Measurements from ENCODE around the gene KIAA1671. TPM values are rescaled to one million over a fixed set of nuclear protein-coding genes. Genes with fewer than 3 reads are reported as not detected.
A peak's percentile ranks its signal among the peaks of the same experiment; 100 is the strongest.

Gene KIAA1671
- total and polyA plus RNA-seq, 7 donors, result 6.3 to 34.2 (median 10.2) TPM

GRCh38 chr22:25160120-25160996, 207.8 kb downstream of the KIAA1671 start:
- 68 to 86% methylated on average over 11 of the region's 11 CpGs for WGBS, 2 donors
- Histone ChIP-seq H3K4me1 (peaks cover 0 to 25% (median 7%) of the 10 kb centered on the region in 4 donors), H3K27ac (no peak overlapping the region), H3K27me3 (no peaks in the 10 kb centered on the region), H3K4me3 (no peak overlapping the region), H3K36me3 (no peaks in the 10 kb centered on the region), H3K9me3 (no peaks in the 10 kb centered on the region)
- intact Hi-C loops (cut with DNase I), result no loop called here
- no peak for TF ChIP-seq EP300 (IDR thresholded peaks at IDR 0.05)
- no peak for TF ChIP-seq POLR2AphosphoS5 (IDR thresholded peaks at IDR 0.05)
- TF ChIP-seq POLR2A (IDR thresholded peaks at IDR 0.05), result no peak
- TF ChIP-seq CTCF (IDR thresholded peaks at IDR 0.05), result no peak
- peak; percentile 59 for DNase-seq

GRCh38 chr22:25161017-25161915, 208.8 kb downstream of the KIAA1671 start:
- Histone ChIP-seq H3K9me3 (no peaks in the 10 kb centered on the region), H3K4me1 (peaks cover 0 to 27% (median 11%) of the 10 kb centered on the region in 4 donors), H3K27ac (no peak overlapping the region), H3K4me3 (no peak overlapping the region), H3K36me3 (no peaks in the 10 kb centered on the region), H3K27me3 (no peaks in the 10 kb centered on the region)
- TF ChIP-seq EP300 (IDR thresholded peaks at IDR 0.05) (no peak), CTCF (IDR thresholded peaks at IDR 0.05) (no peak), POLR2AphosphoS5 (IDR thresholded peaks at IDR 0.05) (no peak), POLR2A (IDR thresholded peaks at IDR 0.05) (no peak)
- intact Hi-C loops (cut with DNase I), result no loop called here
- 83 to 86% methylated on average over 14 of the region's 14 CpGs for WGBS, 2 donors
- DNase-seq, result peak; percentile 52

GRCh38 chr22:25161916-25162530, 209.5 kb downstream of the KIAA1671 start:
- peak; percentile 52 for DNase-seq
- TF ChIP-seq POLR2A (IDR thresholded peaks at IDR 0.05) (no peak), POLR2AphosphoS5 (IDR thresholded peaks at IDR 0.05) (no peak)
- no peaks in the 10 kb centered on the region for H3K9me3 ChIP-seq
- no peaks in the 10 kb centered on the region for H3K36me3 ChIP-seq
- intact Hi-C loops (cut with DNase I), result no loop called here
- H3K4me3 ChIP-seq, result no peak overlapping the region
- 90 to 95% methylated on average over 6 of the region's 6 CpGs for WGBS, 2 donors
- H3K4me1 ChIP-seq, result peaks cover 0 to 27% (median 11%) of the 10 kb centered on the region in 4 donors
- no peak overlapping the region for H3K27ac ChIP-seq
- H3K27me3 ChIP-seq, result no peaks in the 10 kb centered on the region

GRCh38 chr22:25162561-25162960, 210.0 kb downstream of the KIAA1671 start:
- Histone ChIP-seq H3K36me3 (no peaks in the 10 kb centered on the region), H3K27ac (no peak overlapping the region), H3K4me3 (no peak overlapping the region), H3K27me3 (no peaks in the 10 kb centered on the region), H3K4me1 (peaks cover 0 to 27% (median 11%) of the 10 kb centered on the region in 4 donors), H3K9me3 (no peaks in the 10 kb centered on the region)
- TF ChIP-seq CTCF (IDR thresholded peaks at IDR 0.05) (no peak), POLR2A (IDR thresholded peaks at IDR 0.05) (no peak), POLR2AphosphoS5 (IDR thresholded peaks at IDR 0.05) (no peak), EP300 (IDR thresholded peaks at IDR 0.05) (no peak)
- intact Hi-C loops (cut with DNase I), result no loop called here
- DNase-seq, result no peak
- WGBS, 2 donors, result 67 to 85% methylated on average over 1 of the region's 1 CpG
